22Rv1 (cell line): Measurements from ENCODE around the gene ELOVL2.

Experiments
- H3K27ac ChIP-seq: fragments of 450-650 bp; 2 replicates; pipeline ENCODE4 v1.5.1; 2017
- CTCF ChIP-seq: fragments of 450-650 bp; IDR thresholded peaks from 2 replicates; pipeline ENCODE4 v1.5.1; 2017; ENCODE audit warnings: mild to moderate bottlenecking
- ZFX ChIP-seq: fragments of 450-650 bp; IDR thresholded peaks from 2 replicates; pipeline ENCODE4 v1.6.1; 2017; ENCODE audit warnings: antibody characterized with exemption, borderline replicate concordance

Gene ELOVL2

GRCh38 chr6:10963113-10963512 lies 81.0 kb downstream of the ELOVL2 start:
- H3K27ac ChIP-seq = no peak overlapping the region
- TF ChIP-seq ZFX (no peak), CTCF (no peak)

GRCh38 chr6:10962673-10963072 lies 81.4 kb downstream of the ELOVL2 start:
- no peak overlapping the region for H3K27ac ChIP-seq

GRCh38 chr6:10961837-10962236 lies 82.3 kb downstream of the ELOVL2 start:
- no peak for TF ChIP-seq ZFX
- TF ChIP-seq CTCF = no peak
- H3K27ac ChIP-seq = no peak overlapping the region

More at GRCh38 chr6:10962673-10963072, 81.4 kb downstream of the ELOVL2 start:
- TF ChIP-seq CTCF = no peak
- TF ChIP-seq ZFX = no peak

GRCh38 chr6:10960171-10960570 lies 83.9 kb downstream of the ELOVL2 start:
- H3K27ac ChIP-seq = no peak overlapping the region
- TF ChIP-seq ZFX (no peak), CTCF (no peak)

- TF ChIP-seq ZFX (no peak), CTCF (no peak)
- H3K27ac ChIP-seq = no peak overlapping the region
Measured at GRCh38 chr6:10957414-10957886, 86.7 kb downstream of the ELOVL2 start.

- no peak overlapping the region for H3K27ac ChIP-seq
- TF ChIP-seq CTCF = no peak
- no peak for TF ChIP-seq ZFX
Measured at GRCh38 chr6:10956776-10957175, 87.3 kb downstream of the ELOVL2 start.

- TF ChIP-seq ZFX = no peak
- peak; percentile 92 for TF ChIP-seq CTCF
Measured at GRCh38 chr6:10954590-10955010, 89.5 kb downstream of the ELOVL2 start.

More at GRCh38 chr6:10954590-10955010, 89.5 kb downstream of the ELOVL2 start:
- H3K27ac ChIP-seq = no peak overlapping the region
